ENCODE measurements around the gene LIG1. TPM values are rescaled to one million over a fixed set of nuclear protein-coding genes. Genes with fewer than 3 reads are reported as not detected.

The LIG1 gene
- total and polyA plus RNA-seq, 7 donors = 4.3 to 41.6 (median 11.4) TPM

DNA sequence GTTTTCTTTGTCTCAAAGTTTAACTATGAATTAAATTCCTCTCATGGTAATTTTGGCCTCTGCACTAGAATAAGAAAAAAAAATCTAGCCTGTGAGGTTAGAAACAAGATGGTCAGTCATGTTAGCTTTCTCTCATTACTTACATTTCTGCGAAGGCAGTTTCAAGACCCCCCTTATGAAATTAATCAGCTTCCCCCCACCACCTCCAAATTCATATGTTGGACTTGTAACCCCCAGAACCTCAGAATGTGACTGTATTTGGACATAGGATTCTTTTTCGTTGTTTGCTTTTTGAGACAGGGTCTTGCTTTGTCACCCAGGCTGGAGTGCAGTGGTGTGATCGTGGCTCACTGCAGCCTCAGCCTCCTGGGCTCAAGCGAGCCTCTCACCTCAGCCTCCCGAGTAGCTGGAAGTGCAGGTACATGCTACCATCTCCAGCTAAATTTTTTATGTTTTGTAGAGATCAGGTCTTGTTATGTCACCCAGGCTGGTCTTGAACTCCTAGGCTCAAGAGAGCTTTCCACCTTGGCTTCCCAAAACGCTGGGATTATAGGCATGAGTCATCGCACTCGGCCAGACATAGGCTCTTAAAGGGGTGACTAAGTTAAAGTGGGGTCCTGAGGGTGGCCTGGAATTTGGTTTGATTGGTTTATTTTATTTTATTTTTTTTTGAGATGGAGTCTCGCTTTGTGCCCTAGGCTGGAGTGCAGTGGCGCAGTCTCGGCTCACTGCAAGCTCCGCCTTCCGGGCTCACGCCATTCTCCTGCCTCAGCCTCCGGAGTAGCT lies 61.0 kb downstream of the LIG1 start:
- WGBS, 2 donors = 77 to 90% methylated on average over 15 of the region's 15 CpGs
- H3K4me1 ChIP-seq = peaks cover 0 to 32% (median 28%) of the 10 kb centered on the region in 4 donors
- intact Hi-C loops (cut with DNase I) = loop anchor here (5.0 kb wide), 1 partner anchor 148 kb away; the partner anchor contains the start of gene CARD8
- DNase-seq = no peak
- peak overlapping the region in 3 of 4 donors; percentile 89 to 94 (median 93) for H3K27ac ChIP-seq
- peaks cover 0 to 6% (median 3%) of the 10 kb centered on the region in 4 donors for H3K36me3 ChIP-seq
- TF ChIP-seq, protein P1, sequence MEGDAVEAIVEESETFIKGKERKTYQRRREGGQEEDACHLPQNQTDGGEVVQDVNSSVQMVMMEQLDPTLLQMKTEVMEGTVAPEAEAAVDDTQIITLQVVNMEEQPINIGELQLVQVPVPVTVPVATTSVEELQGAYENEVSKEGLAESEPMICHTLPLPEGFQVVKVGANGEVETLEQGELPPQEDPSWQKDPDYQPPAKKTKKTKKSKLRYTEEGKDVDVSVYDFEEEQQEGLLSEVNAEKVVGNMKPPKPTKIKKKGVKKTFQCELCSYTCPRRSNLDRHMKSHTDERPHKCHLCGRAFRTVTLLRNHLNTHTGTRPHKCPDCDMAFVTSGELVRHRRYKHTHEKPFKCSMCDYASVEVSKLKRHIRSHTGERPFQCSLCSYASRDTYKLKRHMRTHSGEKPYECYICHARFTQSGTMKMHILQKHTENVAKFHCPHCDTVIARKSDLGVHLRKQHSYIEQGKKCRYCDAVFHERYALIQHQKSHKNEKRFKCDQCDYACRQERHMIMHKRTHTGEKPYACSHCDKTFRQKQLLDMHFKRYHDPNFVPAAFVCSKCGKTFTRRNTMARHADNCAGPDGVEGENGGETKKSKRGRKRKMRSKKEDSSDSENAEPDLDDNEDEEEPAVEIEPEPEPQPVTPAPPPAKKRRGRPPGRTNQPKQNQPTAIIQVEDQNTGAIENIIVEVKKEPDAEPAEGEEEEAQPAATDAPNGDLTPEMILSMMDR (IDR thresholded peaks at IDR 0.05) = no peak
- TF ChIP-seq POLR2A (IDR thresholded peaks at IDR 0.05) = no peak
- no peak for TF ChIP-seq POLR2AphosphoS5 (IDR thresholded peaks at IDR 0.05)
- no peaks in the 10 kb centered on the region for H3K27me3 ChIP-seq
- no peak overlapping the region for H3K4me3 ChIP-seq
- H3K9me3 ChIP-seq = no peaks in the 10 kb centered on the region

DNA sequence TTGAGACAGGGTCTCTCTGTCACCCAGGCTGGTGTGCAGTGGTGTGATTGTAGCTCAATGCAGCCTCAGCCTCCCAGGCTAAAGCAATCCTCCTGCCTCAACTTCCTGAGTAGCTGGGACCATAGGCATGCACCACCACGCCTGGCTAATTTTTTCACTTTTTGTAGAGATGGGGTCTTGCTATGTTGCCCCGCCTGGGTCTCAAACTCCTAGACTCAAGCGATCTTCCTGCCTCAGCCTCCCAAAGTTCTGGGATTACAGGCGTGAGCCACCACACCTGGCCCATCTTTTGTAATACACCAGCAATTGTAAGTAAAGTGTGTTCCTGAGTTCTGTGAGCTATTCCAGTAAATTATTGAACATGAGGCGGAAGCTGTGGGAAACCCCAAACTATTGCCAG lies 66.2 kb downstream of the LIG1 start:
- Histone ChIP-seq H3K9me3 (no peaks in the 10 kb centered on the region), H3K4me3 (no peak overlapping the region), H3K27ac (no peak overlapping the region), H3K4me1 (peaks cover 0 to 17% (median 11%) of the 10 kb centered on the region in 4 donors), H3K36me3 (peaks cover 0 to 7% (median 3%) of the 10 kb centered on the region in 4 donors), H3K27me3 (no peaks in the 10 kb centered on the region)
- intact Hi-C loops (cut with DNase I) = no loop called here
- TF ChIP-seq POLR2AphosphoS5 (IDR thresholded peaks at IDR 0.05) = no peak
- TF ChIP-seq POLR2A (IDR thresholded peaks at IDR 0.05) = no peak
- no peak for TF ChIP-seq EP300 (IDR thresholded peaks at IDR 0.05)
- no peak for DNase-seq
- 90 to 95% methylated on average over 5 of the region's 5 CpGs for WGBS, 2 donors

DNA sequence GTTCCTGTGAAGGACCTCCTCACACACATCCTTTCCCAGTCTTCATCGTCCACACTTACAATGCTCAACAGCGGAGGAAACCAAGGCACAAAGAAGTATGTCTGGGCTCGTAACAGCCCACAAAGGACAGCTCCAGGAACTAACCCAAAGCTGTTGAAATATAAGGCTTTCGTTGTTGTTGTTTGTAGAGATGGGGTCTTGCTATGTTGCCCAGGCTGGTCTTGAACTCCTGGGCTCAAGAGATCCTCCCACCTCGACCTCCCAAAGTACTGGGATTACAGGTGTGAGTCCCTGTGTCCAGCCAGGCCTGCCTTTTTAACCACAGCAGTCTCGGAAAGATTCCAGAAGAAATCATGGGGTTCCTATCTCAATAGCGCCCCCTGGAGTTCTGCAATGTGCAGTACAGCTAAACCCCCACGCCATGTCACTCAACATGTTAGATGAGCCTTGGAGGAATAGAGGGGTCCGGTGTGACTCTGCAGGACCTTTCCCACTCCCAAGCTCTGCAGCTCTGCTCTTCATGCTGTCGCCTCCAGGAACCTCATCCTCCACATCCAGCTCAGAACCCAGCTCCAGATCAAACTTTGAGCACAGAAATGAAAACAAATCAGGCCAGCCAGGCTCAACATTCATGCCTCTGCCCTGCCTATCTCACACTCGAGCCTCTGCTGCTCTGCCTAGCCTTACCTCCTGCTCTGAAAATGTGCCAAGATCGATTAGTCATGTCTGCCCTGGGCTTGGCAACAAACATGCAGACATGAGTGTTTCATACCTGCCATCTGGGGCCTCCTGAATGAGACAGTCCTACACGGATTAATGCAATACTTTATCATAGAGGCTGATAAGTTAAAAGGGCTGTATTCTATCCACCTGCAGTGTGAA lies 67.0 kb downstream of the LIG1 start:
- Histone ChIP-seq H3K36me3 (peaks cover 0 to 9% (median 4%) of the 10 kb centered on the region in 4 donors), H3K9me3 (no peaks in the 10 kb centered on the region), H3K27me3 (no peaks in the 10 kb centered on the region), H3K27ac (no peak overlapping the region), H3K4me3 (no peak overlapping the region), H3K4me1 (peaks cover 0 to 12% (median 11%) of the 10 kb centered on the region in 4 donors)
- no peak for DNase-seq
- TF ChIP-seq, protein P1 (IDR thresholded peaks at IDR 0.05) = peak in 3 of 4 experiments; percentile 60 to 72 (median 61)
- no peak for TF ChIP-seq POLR2A (IDR thresholded peaks at IDR 0.05)
- intact Hi-C loops (cut with DNase I) = no loop called here
- WGBS, 2 donors = 45 to 58% methylated on average over 13 of the region's 13 CpGs

DNA sequence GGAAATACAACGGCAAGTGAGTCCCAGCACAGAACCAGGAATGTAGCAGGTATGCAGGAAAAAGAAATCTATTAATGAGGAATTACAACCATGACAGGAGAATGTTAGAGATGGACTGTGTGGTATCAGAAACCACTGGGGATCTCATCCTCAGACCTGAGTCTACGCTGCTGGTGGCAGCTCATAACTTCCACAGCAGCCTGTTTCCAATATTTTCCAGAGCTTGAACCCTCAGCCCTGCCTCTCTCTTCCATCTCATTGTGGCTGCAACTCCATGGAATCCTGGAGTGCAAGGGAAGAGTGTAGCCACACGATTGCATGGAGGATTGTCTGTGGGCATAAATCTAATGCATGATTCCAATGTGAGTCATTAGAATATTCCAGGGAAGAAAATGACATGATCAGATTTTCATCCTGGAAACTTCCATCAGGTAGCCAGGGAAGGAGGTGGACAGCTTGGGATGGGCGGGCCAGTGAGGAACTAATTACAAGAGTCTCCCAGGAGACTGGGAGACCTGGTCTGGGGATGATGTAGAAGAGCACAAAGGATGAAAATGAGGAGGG lies 74.5 kb downstream of the LIG1 start:
- no peak for DNase-seq
- H3K27me3 ChIP-seq = no peaks in the 10 kb centered on the region
- 85 to 90% methylated on average over 4 of the region's 4 CpGs for WGBS, 2 donors

More for the DNA sequence above, 74.5 kb downstream of the LIG1 start:
- Histone ChIP-seq H3K36me3 (peaks cover 3 to 33% (median 15%) of the 10 kb centered on the region in 4 donors), H3K9me3 (peaks cover 0 to 2% (median 0%) of the 10 kb centered on the region in 4 donors), H3K27ac (no peak overlapping the region), H3K4me3 (no peak overlapping the region), H3K4me1 (peaks cover 0 to under 1% (median 0%) of the 10 kb centered on the region in 4 donors)
- intact Hi-C loops (cut with DNase I) = no loop called here
- TF ChIP-seq POLR2AphosphoS5 (IDR thresholded peaks at IDR 0.05) = no peak
- no peak for TF ChIP-seq EP300 (IDR thresholded peaks at IDR 0.05)
- TF ChIP-seq, protein P1 (IDR thresholded peaks at IDR 0.05) = no peak
- no peak for TF ChIP-seq POLR2A (IDR thresholded peaks at IDR 0.05)

All from sigmoid colon (tissue), 7 donors.